ENCODE data around the gene FKBP15. TPM values are rescaled to one million over a fixed set of nuclear protein-coding genes. Genes with fewer than 3 reads are reported as not detected.
A peak's percentile ranks its signal among the peaks of the same experiment; 100 is the strongest.

Gene FKBP15
- total and polyA plus RNA-seq, 2 of the 8 experiments (the other 6 are each of a cell fraction or from before 2014, with no cell fraction given), result 9.9 to 13.8 TPM

DNA sequence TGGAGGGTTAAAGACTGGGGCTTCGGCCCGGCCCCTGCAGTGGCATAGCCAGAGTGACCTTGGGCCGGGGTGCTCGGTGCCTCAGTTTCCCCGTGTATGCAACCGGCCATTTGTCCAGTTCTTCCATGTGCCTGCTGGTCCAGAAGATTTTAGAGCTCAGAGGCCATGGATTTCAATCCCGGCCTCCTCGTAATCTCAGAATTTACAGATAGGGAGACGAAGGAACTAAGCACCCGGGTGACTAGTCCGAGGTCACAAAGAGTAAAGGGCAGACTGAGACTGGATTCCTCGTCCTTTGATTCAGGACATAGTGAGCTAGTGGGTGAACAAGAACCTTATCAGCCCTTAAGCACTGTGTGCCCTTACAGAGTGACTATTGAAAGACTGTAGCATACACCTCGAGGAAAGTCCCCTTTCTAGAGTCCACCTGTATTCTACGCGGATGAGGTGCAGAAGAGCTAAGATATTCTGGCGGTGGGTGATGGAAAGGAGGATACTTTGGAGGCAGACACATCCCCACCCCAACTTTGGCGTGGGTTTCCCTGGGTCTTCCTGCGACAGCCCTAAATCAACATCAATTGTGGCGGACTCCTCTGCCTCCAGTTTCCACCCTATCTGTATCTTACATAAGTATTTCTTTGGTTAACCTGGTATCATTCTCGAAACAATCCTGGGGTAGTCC is 864 bp upstream of the FKBP15 start (continued):
- TF ChIP-seq TEAD4 (IDR thresholded peaks at IDR 0.05; ENCODE audit: low read depth, low read length), result no peak
- TF ChIP-seq YY1 (IDR thresholded peaks at IDR 0.05; ENCODE audit: low read depth, low read length), result 0 out of 2 replicates have a peak, but pooled peaks have one; percentile 22
- TF ChIP-seq SIN3A (conservative IDR thresholded peaks at IDR 0.05 in 1 of 2, IDR thresholded peaks at IDR 0.05 in 1 of 2; ENCODE audit: low read depth in 1 of 2, low read length in 2 of 2), result no peak
- TF ChIP-seq CBX8 (IDR thresholded peaks at IDR 0.05; ENCODE audit: borderline replicate concordance, low read depth, low read length), result no peak
- no peak for TF ChIP-seq POLR2AphosphoS5 (IDR thresholded peaks at IDR 0.05; ENCODE audit: low read depth, low read length)
- TF ChIP-seq ASH2L (IDR thresholded peaks at IDR 0.05; ENCODE audit: low read length), result no peak
- TF ChIP-seq, protein P1, sequence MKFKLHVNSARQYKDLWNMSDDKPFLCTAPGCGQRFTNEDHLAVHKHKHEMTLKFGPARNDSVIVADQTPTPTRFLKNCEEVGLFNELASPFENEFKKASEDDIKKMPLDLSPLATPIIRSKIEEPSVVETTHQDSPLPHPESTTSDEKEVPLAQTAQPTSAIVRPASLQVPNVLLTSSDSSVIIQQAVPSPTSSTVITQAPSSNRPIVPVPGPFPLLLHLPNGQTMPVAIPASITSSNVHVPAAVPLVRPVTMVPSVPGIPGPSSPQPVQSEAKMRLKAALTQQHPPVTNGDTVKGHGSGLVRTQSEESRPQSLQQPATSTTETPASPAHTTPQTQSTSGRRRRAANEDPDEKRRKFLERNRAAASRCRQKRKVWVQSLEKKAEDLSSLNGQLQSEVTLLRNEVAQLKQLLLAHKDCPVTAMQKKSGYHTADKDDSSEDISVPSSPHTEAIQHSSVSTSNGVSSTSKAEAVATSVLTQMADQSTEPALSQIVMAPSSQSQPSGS (IDR thresholded peaks at IDR 0.05; ENCODE audit: low read length), result no peak
- TF ChIP-seq CREB1 (IDR thresholded peaks at IDR 0.05), result no peak

All from H1 (cell line).